A549 treated with CpdA at 1 μM for 4 hours (cell line): ENCODE results near the gene ITGA7. TPM values are rescaled to one million over a fixed set of nuclear protein-coding genes. Genes with fewer than 3 reads are reported as not detected.

ENCODE experiments used
- total RNA-seq: library from RNA; stranded (reverse); fragments of 200-300 nt; extraction: Qiagen RNA extraction; gene quantifications from 5 replicates; pipeline ENCODE4 v1.2.3, GENCODE V29; 2022; ENCODE audit warnings: low read depth

ITGA7 gene
- 1.1 to 2.1 TPM (median 1.3 TPM) in 5 replicates for total RNA-seq

DNA sequence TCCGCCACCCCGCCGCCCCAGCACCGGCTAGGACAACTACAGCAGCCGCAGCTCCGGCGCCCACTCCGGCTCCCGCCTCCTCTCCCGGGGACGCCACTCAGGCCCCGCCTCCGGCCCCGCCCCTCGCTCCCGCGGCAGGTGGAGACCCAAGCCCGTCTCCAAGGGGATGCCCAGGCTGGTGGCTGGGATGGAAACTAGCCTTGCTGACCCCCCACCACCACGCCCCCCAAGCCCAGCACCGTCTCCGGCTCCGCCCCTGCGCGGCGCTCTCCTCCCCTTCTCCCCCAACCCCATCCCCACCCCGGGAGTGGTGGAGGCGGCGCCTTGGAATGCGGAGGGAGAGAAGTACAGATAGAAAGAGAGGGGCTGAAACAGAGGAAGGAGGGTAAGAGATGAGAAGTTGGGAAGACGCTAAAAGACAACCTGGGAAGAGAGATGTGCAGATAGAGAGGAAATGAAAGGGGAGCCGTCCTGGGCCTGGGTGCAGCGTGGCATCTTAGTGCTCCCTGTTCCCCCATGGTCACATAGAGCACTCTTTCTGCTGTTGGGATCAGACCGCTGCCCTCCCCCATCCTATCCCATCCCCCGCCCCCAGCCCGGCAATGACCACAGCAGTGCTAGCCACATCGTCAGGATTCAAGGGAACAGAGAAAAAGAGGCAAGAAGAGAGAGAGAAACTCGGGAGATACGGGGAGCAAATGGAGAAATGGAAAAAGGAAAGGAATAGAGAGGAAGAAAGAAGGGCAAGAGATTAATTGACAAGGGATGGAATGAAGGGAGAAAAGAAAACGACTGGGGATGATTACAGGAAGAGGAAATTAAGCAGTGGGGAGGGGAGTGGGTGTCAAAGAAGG, at the start of gene ITGA7:
Gene ITGA7, minus strand, starts transcription at position 64 of the 854 bp plus-strand sequence. CDS start 222 bp downstream, outside the sequence.

DNA sequence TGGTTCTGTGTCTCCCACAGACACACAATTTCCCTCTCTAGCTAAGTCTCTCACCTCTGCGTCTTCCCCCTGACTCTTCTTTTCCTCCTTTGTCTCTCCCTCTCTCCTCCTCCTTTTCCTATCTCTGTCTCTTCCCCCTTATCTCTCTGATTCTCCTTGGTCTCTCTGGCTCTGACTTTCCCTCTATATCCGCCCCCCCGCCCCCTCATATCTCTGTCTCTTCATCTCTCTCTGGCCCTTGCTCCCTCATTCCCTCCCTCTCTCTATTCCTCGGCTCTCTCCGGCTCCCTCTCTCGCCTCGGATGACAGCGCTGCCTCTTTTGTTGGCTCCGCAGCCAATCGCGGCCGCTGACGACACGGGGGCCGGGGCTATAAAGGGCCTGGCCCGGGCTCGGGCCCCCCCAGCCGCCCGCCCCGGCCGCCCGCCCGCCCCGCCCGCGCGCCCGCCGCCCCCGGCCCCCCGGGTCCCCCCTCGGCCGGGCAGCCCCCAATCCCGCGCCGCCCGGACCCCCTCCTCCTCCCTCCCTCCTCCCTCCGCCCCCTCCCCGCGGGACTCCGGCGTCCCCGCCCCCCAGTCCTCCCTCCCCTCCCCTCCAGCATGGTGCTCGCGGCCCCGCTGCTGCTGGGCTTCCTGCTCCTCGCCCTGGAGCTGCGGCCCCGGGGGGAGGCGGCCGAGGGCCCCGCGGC, 35.2 kb upstream of the ITGA7 start, which contains the start of gene GDF11:
Gene GDF11, plus strand, starts transcription at position 404 of the 687 bp plus-strand sequence. Its CDS starts 195 bp downstream, at position 599.

DNA sequence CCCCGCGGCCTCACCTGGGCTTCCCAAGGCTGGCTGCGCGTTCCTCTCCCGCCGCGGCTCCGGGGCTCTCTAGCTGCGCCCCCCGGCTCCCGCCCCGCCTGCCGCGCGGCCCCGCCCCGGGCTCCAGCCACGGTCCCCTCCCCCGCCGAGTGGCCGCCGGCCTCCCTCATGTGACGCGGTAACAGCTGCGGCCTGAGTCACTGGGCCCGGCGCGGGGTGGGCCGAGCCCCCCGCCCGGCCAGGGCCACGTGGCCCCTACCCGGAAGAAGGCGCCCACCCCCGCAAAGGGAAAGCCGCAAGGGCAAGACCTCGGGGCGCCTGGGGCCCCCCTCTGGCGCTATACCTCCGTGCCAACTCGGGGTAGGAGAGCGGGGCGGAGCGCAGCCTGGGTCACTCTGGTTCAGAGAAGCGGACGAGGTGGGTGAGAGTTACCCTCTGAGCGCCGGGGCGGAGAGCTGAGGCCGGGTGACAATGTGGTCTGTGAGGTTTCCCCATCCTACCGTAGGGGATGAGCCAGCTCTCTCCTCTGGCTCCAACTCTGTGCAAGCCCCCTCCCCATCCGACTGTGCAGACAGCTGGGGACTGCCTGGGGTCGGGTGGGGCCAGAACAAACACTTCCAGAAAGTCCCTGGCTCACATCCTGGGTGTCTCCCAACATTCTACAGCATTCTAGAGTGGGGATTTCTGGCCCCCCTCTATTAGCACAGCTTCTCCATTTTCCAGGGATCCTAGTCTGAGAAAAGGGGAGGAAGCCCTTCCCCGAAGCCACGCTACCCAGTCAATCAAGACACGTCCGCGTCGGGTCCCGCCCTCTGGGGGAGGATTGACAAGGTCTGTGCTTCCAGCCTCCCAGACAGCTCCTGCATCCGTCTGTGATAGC, 21.5 kb upstream of the ITGA7 start, which contains the start of gene CD63:
Gene CD63, minus strand, starts transcription at position 71 of the 880 bp plus-strand sequence. CDS start 668 bp downstream, outside the sequence.

DNA sequence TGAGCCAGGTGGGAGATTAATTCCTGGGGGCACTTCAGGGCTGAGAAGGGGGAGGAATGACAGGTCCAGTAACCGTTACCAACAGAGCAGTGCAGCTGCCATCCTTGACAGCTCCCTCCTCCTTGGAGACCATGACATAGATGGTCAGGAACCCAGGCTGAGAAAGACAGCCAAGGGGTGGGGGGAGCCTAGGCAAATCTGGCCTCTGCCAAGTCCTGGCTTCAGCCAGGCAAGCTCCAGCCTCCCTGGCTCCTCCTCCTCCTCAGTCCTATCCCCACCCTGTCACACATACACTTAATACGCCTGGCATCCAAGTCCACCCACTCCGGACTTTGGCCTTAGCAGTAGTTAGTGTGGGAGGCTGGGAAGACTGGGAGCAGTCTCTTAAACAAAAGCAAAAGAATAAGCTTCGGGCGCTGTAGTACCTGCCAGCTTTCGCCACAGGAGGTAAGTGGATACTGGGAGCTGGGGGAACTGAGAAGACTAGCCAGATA, 12.4 kb upstream of the ITGA7 start, which contains the start of gene RDH5:
Gene RDH5, plus strand, starts transcription at position 323 of the 494 bp plus-strand sequence. CDS start 792 bp downstream, outside the sequence.

DNA sequence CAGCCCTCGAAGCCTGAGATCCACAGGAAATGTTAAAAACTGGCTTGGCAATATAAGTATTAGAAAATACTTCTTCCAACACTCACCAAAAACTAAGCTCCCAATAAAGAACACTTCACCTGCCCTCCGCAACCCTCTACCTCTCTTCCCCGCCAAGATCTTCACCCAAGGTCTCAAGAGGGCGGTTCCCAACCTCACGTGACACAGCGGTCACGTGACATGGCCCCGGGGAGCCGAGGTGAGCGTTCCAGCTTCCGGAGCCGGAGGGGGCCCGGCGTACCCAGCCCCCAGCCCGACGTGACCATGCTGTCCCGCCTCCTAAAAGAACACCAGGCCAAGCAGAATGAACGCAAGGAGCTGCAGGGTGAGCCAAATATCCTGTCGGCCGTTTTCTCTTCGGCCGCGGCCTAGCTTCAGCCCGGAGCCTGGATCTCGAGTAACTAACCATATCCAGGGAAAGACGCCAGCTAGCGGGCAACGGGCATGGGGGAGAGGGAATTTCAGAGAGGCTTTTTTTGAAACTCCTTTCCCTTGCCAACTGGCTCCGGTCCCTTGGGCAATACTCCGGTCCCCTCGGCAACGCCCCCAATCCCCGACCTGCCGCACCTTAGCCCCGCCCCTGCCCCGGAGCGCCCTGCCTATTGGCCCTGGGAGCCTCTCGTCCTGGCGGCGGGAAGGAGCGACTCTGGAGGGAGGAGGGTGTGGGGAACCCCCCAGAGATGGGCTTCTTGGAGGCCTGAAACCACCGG, 8.3 kb upstream of the ITGA7 start, which contains the start of gene BLOC1S1:
Gene BLOC1S1, plus strand, starts transcription at position 214 of the 749 bp plus-strand sequence. Its CDS starts 6 bp downstream, at position 220.

GRCh38 chr12:55636853-55637252, 70.9 kb downstream of the ITGA7 start, which contains the start of gene OR10P1:
OR10P1 (plus strand) TSS chr12:55636892; CDS start chr12:55636892, 0 bp downstream.

Other genes with a start within 250 kb of the ITGA7 start
- gene OR6C70, start 237.8 kb downstream of the ITGA7 start, total RNA-seq = not detected in 5 replicates
- not detected in 5 replicates for gene OR6C68, start 215.5 kb downstream of the ITGA7 start, total RNA-seq
- gene OR6C4, start 158.3 kb downstream of the ITGA7 start, total RNA-seq = not detected in 5 replicates
- gene OR2AP1, start 135.4 kb downstream of the ITGA7 start, total RNA-seq = not detected in 5 replicates
- gene OR10P1, start 71.0 kb downstream of the ITGA7 start, total RNA-seq = not detected in 5 replicates
- 111 to 153 TPM (median 146 TPM) in 5 replicates for gene BLOC1S1, start 8.1 kb upstream of the ITGA7 start, total RNA-seq
- 1.6 to 2.9 TPM (median 2.5 TPM) in 5 replicates for gene RDH5, start 12.5 kb upstream of the ITGA7 start, total RNA-seq
- gene CD63, start 21.1 kb upstream of the ITGA7 start, total RNA-seq = 665 to 728 TPM (median 711 TPM) in 5 replicates
- 2.3 to 5.8 TPM (median 4.8 TPM) in 5 replicates for gene GDF11, start 35.2 kb upstream of the ITGA7 start, total RNA-seq
- 90.6 to 139 TPM (median 98.9 TPM) in 5 replicates for gene SARNP, start 109.8 kb upstream of the ITGA7 start, total RNA-seq
- gene ORMDL2, start 110.1 kb upstream of the ITGA7 start, total RNA-seq = 60.9 to 104 TPM (median 99.8 TPM) in 5 replicates
- 18.4 to 24.4 TPM (median 22.7 TPM) in 5 replicates for gene DNAJC14, start 121.7 kb upstream of the ITGA7 start, total RNA-seq
- gene MMP19, start 135.0 kb upstream of the ITGA7 start, total RNA-seq = 0.06 to 0.22 TPM (median 0.15 TPM) in 4 of 5 replicates, not detected in the other
- gene PYM1, start 220.0 kb upstream of the ITGA7 start, total RNA-seq = 34.5 to 41.3 TPM (median 37.6 TPM) in 5 replicates
- gene DGKA, start 223.3 kb upstream of the ITGA7 start, total RNA-seq = 16.2 to 24.4 TPM (median 16.9 TPM) in 5 replicates